GM18508 (cell line): ENCODE results near the gene NRXN2.
A peak's percentile ranks its signal among the peaks of the same experiment; 100 is the strongest.
"Not testable (repeated sequence)": the region's sequence is repeated elsewhere in the genome, so short reads cannot be mapped to it uniquely, and the experiment has no call there.

Experiments
- ATAC-seq: cut with Tn5 transposase; IDR thresholded peaks from one replicate; pipeline ENCODE4 v1.9.1; 2021; ENCODE audit warnings: moderate number of reproducible peaks; ENCODE audit not compliant: insufficient read depth, unreplicated experiment

The NRXN2 gene

GRCh38 chr11:64711956-64712362, 11.0 kb downstream of the NRXN2 start:
- no peak for ATAC-seq

GRCh38 chr11:64711138-64711955, 11.7 kb downstream of the NRXN2 start:
- ATAC-seq, result no peak

GRCh38 chr11:64710418-64711137, 12.4 kb downstream of the NRXN2 start:
- no peak for ATAC-seq

DNA sequence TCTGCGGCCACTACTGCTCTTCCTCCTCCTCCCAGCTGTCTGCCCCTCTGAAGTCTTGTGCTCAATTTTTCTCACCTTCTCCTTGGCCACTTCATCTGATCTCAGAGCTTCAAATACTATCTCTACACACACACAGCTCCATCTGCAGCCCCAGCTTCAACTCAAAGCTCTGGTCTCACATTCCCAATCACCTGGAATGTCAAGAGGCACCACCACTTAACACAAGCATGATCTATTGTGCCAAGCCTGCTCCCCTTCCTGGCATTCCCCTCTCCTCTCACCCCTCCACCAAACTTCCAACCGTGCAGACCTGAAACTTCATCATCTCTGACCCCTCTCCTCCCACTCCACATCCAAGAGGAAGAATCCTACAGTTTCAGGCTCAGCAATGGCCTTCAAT, 17.5 kb downstream of the NRXN2 start:
- ATAC-seq, result no peak

DNA sequence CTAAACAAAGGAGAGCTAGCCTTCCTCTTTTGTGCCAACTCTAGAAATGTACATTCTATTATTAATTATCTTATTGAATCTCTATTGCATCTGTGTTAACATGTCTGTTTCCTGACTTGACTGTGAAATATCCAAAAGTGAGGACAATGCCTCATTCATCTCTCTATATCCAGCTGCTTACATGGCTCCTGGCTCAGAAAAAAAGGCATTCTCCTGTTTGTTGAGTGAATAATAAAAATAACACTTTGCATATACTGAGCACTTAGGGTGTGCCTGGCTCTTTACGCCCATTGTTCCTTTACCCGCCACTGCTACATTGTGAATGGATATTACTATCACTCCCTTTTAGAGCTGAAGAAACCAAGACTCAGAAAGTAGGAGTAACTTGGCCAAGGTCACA, 19.9 kb downstream of the NRXN2 start:
- ATAC-seq, result no peak

- not testable (repeated sequence) for ATAC-seq
These were observed 21.0 kb downstream of the NRXN2 start for GRCh38 chr11:64701956-64702355.

DNA sequence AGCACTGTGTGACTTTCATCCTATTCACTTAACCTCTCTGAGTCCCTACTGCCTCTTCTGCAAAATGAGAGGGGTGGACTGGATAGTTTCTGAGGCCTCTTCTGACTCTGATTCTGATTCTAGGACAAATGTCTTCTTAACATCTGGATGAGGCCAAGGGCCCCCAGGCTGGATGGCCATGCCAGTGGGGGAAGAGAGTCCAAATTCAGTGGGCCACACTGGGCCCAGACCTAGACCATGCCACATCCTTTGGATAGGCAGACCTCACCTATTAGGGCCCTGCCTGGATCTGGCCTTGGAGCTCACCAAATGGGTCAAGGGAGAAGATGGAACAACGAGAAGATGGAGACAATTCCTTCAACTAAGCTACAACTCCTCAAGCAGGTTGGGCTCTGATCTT, 24.6 kb downstream of the NRXN2 start:
- no peak for ATAC-seq

- no peak for ATAC-seq
These were observed 25.2 kb downstream of the NRXN2 start for GRCh38 chr11:64697663-64698375.

DNA sequence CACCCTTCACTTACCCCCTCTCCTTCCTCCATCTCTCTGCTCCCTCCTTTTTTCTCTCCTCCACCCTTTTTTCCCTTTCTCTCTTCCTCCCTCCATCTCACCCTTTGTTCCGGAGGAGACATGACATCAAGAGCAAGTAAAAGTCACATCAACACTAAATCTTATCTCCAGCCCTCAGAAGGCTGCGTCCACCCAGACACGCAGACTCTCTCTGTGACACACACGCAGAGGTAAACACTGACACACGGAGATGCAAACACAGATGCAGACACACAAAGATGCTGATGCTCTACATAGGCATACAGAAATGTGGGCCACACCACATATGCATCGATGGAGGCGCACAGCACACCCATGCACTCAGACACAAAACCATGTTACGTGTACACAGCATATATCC, 27.0 kb downstream of the NRXN2 start:
- no peak for ATAC-seq

- ATAC-seq, result no peak
These were observed 27.4 kb downstream of the NRXN2 start for GRCh38 chr11:64695548-64695947.

DNA sequence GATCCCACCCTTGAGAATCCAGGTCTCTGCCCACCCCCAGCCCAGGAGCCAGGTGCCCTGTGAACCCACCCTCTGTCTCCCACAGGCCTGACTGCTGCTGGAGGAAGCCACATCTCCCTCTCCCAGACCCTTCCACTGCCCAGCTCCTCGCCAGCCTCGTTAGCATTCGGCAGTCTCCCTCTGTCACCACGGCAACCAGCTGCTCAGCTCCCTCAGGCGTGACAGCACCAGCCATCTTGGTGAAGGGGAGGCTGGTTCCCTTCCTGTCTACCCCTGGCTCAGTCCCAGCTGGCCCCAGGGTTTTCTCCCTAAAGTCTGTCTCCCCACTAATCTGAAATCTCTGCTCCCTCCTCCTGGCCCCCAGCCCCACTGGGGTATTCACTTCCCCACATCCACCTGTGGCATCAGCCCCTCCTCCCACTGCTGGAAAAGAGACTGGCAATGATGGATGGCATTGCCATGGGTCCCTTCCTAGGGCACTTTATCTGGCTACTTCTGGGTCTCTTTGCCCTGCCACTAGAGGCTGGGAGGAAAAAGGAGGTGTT, 28.1 kb downstream of the NRXN2 start:
- ATAC-seq, result no peak

- no peak for ATAC-seq
These were observed 28.8 kb downstream of the NRXN2 start for GRCh38 chr11:64694026-64694755.

- no peak for ATAC-seq
These were observed 30.1 kb downstream of the NRXN2 start for GRCh38 chr11:64692764-64693331.

- ATAC-seq, result no peak
These were observed 31.5 kb downstream of the NRXN2 start for GRCh38 chr11:64691543-64691942.

- ATAC-seq, result no peak
These were observed 32.8 kb downstream of the NRXN2 start for GRCh38 chr11:64690235-64690634.

- ATAC-seq, result peak; percentile 55
These were observed 34.4 kb downstream of the NRXN2 start for GRCh38 chr11:64688534-64688982.

DNA sequence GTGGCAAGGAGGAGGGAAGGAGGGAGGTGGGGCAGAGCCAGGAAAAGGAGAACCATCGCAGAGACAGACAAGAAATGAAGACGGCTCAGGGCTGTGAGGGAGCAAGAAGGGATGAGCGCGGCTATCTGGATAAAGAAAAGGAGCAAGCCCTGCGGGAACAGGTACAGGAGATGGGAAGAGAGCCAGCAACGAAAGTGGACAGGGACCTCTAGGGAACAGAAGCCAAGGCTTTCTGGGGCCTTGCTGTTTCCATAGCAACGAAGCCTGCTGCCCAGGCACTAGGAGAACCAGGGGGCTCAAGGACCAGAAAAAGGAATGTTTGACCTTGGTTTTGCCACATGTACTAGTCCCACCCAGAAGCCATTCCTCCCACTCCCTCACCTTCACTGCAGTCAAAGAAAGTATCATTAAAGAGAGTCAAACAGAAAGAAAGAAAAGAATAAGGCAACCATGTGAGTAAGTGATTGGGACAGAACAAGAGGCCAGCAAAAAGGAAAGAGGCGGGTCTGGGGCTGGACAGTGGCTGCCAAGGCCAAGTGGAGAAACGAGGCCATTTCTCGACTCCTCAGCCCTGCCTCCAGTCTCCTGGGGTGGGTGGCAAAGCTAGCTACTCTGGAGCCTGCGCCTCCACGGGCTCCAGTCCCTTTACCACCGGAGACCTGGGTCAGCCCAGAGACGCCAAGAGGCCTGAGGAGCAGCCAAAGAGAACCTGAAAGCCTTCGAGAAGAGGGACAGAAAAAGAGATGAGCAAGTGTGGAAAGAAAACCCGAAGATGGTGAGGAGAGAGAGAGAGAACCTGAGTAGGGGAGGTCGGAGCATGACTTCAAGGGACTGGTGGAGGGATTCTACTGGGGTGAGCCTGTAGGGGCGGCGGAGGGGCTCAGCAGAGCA, 35.1 kb downstream of the NRXN2 start:
- no peak for ATAC-seq

DNA sequence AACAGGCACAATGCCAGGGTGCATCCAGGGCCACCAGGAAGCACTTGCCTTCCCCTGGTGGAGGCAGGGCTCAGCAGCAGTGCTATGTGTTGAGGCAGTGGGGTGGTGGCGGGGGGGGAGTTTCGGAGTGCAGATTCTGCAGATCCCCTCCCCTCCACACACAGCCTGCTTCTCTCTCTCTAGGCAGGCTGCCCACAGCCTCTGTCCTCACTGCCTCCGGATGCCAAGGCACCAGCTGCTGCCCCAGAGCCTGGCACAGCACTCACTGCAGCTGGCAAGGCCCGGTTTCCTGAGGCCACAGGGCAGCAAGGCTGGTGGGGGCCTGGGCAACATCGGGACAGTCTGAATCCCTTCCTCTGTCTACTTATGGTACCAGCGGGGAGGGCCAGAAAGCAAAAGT, 35.8 kb downstream of the NRXN2 start:
- no peak for ATAC-seq
